Omental fat pad (tissue), 4 donors: Measurements from ENCODE around the gene ZNF365. TPM values are rescaled to one million over a fixed set of nuclear protein-coding genes. Genes with fewer than 3 reads are reported as not detected.
A peak's percentile ranks its signal among the peaks of the same experiment; 100 is the strongest.

Experiments
- ATAC-seq: fragments of 150-250 bp; one replicate; pipeline ENCODE4 v1.9.1; 2016; ENCODE audit warnings: mild to moderate bottlenecking, moderate library complexity; ENCODE audit not compliant: low FRiP score
- DNase-seq: peaks from one replicate; pipeline ENCODE4 v3.0.0-alpha.2; 2019; ENCODE audit warnings: low spot score
- total RNA-seq, 4 donors: library from RNA; depleted of rRNA; stranded (reverse); fragments of >200 nt; gene quantifications; one replicate each; pipeline ENCODE4 v1.1.0, GENCODE V29; 2016
- TF ChIP-seq, protein P1 (sequence below), 3 donors: fragments of 450-650 bp; IDR thresholded peaks; one replicate each; pipeline ENCODE4 v1.5.1; 2016 to 2017; ENCODE audit warnings: antibody characterized with exemption in 3 of 3, mild to moderate bottlenecking in 3 of 3, moderate library complexity in 2 of 3

ZNF365 gene
- total RNA-seq, 4 donors from 2014 or later = 0.12 to 0.19 TPM; not detected in 2

DNA sequence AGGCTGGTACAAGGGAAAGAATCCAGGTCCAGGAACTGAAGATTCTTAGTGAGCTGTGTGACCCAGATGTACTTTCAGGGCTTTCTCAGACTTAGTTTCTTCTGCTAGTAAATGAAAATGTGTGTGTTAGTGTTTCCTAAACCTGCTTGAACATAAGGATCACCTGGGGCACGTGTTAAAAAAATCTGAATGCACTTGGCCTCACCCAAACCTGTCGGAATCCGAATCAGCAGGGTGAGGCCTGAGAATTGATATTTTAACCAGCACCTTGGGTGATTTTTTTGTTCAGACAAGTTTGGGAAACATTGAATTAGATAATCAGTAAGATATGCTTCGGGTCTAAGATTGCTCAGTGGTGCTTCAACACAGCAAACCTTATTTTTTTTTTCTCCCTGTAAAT, 59.7 kb downstream of the ZNF365 start:
- ATAC-seq = no peak
- TF ChIP-seq, protein P1, sequence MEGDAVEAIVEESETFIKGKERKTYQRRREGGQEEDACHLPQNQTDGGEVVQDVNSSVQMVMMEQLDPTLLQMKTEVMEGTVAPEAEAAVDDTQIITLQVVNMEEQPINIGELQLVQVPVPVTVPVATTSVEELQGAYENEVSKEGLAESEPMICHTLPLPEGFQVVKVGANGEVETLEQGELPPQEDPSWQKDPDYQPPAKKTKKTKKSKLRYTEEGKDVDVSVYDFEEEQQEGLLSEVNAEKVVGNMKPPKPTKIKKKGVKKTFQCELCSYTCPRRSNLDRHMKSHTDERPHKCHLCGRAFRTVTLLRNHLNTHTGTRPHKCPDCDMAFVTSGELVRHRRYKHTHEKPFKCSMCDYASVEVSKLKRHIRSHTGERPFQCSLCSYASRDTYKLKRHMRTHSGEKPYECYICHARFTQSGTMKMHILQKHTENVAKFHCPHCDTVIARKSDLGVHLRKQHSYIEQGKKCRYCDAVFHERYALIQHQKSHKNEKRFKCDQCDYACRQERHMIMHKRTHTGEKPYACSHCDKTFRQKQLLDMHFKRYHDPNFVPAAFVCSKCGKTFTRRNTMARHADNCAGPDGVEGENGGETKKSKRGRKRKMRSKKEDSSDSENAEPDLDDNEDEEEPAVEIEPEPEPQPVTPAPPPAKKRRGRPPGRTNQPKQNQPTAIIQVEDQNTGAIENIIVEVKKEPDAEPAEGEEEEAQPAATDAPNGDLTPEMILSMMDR (IDR thresholded peaks at IDR 0.05) = no peak
- DNase-seq = no peak

DNA sequence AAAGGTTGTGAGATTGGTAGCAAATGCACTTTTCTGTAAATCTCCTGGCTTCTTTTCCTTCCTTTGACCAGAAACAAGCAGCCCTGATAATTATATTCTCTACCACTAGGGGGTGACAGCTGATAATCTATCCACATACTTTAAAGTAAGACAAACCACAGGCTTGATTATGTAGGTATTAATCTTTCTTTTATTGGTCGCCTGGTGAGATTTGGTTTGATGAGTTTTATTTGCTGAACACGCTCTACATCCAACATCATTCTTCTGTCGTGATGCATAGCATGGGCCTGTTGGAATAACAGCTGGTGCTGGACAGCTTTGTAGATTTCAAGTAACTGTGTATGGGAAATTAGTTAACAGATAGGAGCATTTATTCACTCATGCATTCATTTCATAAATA, 63.5 kb downstream of the ZNF365 start:
- TF ChIP-seq, protein P1 (IDR thresholded peaks at IDR 0.05) = peak in 2 of 3 donors; percentile 52 to 67
- ATAC-seq (no peak), DNase-seq (no peak)

DNA sequence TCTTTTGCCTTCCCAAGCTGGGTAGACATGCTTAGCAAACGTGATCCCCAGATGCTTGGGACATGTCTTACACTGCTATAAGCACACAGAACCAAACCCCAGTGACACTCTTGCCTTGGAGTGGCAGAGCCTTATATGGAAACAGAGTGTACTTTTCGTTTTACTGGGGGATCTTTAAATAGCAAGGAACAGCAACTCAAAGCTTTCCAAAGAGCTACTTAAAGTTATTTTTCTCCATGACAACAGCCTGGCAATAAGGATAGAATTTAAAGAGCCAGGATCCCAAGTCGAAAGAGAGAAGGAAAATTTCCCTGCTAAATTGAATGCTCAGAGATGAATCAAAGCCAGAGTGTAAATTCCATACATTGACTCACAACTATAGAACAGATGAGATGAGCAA, 67.8 kb downstream of the ZNF365 start:
- TF ChIP-seq, protein P1 (IDR thresholded peaks at IDR 0.05) = no peak
- ATAC-seq = no peak
- no peak for DNase-seq

DNA sequence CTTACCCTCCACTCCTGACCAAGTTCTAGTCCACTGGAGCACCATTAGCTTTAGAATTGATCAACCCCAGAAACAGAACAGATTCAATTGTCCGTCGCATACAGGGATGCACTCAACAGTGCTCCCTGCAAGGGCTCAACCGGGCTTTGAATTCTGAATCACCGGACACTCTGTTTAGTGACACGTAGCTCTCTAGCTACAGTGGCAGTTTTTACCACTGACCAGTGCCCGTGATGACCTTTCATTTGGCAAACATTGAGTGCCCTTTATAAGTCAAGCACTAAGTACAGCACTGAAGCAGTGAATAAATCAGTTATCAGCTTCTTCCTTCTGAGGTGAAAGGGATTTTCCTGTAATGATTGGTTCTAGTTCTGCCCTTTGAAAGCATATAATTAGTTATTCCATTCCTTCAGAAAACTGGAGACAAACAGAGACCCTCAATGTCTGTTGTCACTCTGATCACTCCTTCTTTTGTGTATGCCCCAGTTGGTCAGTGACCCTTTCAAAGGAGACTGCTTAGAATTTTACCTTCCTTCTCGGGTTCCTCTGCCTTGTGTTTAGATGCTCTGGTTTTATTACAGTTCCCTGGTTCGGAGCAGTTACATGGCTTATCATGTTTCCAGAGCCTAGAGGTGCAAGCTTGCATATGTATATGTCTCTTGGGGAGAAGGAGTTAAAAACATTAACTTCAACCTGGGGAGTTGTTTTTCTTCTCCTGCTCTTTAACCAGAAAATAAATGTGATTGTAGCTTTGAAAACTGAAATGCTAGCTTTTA, 68.9 kb downstream of the ZNF365 start:
- DNase-seq (no peak), ATAC-seq (no peak)
- TF ChIP-seq, protein P1 (IDR thresholded peaks at IDR 0.05) = no peak

DNA sequence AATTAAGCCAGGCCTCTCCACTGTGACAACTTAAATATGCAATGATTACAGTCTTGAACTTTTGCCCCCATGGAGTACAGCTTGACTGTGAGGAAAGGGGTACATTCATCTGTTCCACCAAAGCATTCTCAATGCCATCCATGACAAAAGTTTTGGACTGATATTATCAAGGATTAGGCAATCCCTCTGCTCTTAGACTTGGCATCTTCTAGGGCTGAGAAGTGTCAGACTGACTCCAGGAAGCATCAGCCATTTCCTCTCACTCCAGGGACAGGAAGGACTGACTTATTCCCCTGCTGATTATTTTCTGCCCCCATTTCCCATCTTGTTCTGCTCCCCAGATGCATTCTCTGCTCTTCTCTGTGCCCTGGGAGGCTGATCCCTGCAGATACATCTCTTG, 69.7 kb downstream of the ZNF365 start:
- no peak for ATAC-seq
- DNase-seq = no peak
- TF ChIP-seq, protein P1 (IDR thresholded peaks at IDR 0.05) = no peak

DNA sequence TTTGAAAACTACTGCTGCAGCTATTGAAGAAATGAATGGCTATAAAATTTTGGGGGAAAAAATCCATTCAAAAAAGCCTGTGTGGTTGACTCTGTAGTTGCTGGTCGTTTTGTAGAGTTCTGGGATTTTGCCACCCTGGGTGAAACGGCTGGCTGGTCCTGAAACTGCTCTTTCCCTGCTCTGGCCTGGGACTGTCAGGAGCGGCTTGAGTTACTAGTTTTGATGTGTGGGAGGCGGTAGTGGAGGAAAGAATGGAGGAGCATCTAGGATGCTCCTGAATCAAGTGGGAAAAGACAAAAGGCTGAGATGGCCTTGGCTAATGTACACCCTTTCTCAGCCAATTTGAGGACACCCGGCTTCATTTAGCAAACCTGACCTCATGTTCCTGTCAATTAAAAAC, 72.5 kb downstream of the ZNF365 start:
- TF ChIP-seq, protein P1 (IDR thresholded peaks at IDR 0.05) = no peak
- DNase-seq (no peak), ATAC-seq (no peak)
